GM21367 (cell line): ENCODE data around the gene OR52K2.
"Not testable (repeated sequence)": the region's sequence is repeated elsewhere in the genome, so short reads cannot be mapped to it uniquely, and the experiment has no call there.

ENCODE experiments used
- ATAC-seq: cut with Tn5 transposase; IDR thresholded peaks from one replicate; pipeline ENCODE4 v1.9.1; 2021; ENCODE audit not compliant: unreplicated experiment

OR52K2 gene

DNA sequence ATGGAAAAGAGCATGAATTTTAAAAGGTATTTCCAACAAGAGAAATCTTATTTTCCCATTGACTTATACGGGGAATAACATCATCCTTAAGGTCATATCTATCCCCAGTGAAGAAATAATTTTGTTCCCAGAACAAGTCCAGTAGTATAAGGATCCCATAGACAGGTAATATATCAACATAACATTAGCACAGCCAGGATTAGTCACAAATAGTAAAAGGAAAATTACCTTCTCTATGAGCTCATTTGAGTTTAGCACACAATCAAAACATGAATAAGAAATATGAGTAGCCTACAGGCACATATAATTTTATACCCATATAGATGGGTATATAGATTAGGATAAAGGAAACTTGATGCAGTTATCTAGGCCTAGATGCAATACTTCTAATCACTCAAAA, 30.5 kb downstream of the OR52K2 start:
- ATAC-seq, result no peak

DNA sequence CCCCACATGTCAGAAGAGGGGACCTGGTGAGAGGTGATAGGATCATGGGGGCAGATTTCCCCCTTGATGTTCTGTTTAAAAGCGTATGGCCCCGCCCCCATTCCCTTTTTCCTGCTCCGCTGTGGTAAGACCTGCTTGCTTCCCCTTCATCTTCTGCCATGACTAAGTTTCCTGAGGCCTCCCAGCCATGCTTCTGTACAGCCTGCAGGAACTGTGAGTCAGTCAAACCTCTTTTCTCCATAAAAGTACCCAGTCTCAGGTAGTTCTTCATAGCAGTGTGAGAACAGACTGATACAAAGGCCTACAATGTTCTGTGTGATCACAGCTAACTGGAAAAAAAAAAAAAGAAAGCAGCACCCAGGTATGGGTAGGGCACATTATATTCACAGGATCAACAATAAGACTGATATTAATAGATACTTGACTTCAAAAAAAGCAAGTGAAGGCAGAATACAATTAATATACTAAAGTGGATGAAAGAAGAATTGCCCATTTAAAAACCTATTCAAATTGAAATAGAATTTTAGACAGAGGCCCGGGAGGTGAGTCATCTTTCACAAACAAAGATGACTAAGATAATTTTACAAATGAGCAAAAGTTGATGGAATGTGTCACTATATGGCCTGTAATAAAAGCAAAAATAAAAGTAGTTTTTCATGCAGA, 31.6 kb downstream of the OR52K2 start:
- no peak for ATAC-seq

DNA sequence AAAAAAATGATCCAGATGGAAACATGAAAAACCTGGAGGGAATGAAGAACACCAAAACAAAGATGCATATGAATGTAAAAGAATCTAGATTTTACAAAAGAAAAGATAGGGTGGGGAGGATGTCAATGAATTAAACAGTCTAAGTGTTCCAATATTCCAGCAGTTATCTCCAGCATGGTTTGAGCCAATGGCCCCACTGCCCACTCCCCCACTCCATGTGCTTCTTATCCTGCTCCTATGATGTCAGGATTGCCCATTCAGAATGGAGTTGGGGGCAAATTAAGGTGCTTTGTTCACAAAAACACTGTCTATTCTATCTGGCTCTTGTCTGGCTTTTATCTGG, 32.1 kb downstream of the OR52K2 start:
- no peak for ATAC-seq

DNA sequence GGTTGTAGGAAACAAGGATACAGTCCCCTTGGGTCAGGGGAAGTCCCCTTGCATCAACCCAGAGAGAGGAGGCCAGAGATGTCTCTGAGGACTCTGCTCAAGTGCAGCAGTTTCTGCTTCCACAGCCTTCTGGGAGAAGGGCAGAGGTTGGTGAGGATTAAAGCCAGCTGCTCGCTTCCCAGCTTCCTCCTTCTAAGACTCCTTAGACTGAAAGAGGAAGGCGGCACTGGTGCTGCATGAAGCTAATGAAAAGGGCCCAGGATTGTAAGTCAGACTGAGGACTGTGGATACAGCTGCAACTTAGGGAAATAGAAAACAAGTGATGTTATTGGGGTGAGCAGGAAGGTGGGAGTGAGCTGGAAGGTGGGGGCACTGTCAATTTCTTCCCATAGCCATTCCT, 33.4 kb downstream of the OR52K2 start, which contains the start of gene OR52K1:
OR52K1 (plus strand) TSS at position 202 of the 400 bp plus-strand sequence. CDS start 6,255 bp downstream, outside the sequence.
- no peak for ATAC-seq

DNA sequence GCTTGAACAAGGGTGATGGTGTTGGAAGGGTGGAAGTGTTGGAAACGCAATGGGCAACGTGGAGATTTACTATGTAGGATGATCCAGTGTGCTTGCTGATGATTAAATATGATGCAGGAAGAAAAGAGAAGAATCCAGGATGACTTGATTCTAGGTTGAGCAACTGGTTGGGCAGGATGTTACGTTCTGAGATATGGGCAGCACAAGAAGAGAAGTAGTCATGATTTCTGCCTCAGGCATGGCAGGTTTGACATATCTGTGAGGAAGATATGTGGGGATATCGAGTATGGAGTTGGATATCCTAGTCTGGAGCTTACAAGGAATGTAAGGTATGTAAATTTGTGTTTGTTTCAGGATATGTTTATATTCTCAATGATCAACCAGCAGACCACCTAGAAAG, 35.2 kb downstream of the OR52K2 start:
- no peak for ATAC-seq

DNA sequence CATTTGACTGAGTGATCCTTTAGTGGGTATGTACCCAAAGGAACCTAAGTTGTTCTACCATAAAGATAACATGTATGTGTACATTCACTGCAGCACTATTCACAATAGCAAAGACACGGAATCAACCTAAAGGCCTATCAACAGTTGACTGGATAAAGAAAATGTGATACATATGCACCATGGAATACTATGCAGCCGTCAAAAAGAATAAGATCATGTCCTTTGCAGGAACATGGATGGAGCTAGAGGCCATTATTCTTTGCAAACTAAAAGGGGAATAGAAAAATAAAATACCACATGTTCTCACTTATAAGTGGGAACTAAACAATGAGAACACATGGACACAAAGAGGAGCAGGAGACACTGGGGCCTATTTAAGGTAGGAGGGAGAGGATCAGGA, 42.3 kb downstream of the OR52K2 start:
- not testable (repeated sequence) for ATAC-seq

DNA sequence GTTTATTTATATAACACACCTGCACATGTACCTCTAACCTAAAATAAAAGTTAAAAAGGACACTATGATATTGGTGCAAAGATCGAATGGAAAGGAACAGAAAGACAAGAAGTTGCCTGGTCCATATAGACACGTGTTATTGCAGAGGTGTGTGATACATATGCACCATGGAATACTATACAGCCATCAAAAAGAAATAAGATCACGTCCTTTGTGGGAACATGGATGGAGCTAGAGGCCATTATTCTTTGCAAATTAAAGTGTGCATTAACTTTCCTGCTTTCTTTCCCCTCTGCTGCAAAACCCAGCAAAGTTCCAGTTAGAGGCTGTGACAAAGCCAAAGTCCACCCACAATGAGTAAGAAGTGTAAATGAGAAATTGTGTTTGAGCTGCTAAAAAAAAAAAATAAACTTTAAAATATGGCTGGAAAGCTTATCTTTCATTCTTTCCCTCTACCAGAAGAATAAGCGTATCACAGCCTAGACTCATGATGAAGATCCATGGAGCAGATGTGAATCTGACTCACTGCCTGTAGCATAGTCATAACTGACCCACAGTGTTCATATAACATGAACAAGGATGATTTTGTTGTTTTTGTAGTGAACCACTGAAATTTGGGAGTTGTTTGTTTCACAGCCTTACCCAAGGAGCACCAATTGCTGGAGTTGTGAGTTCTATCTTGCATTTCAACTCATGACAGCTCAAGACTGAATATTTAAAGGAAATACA, 42.9 kb downstream of the OR52K2 start:
- no peak for ATAC-seq

DNA sequence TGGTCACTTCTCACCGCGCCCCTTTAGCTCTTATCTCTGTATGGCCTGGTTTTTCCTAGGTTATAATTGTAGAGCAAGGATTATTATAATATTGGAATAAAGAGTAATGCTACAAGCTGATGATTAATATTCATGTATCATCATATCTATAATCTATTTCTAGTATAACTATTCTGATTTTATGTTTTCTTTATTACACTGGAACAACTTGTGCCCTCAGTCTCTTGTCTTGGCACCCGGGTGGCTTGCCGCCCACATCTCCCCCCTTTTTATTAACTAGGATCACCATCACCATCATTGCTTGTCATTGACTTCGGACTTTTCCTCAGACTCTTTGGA, 44.4 kb downstream of the OR52K2 start:
- ATAC-seq, result no peak

DNA sequence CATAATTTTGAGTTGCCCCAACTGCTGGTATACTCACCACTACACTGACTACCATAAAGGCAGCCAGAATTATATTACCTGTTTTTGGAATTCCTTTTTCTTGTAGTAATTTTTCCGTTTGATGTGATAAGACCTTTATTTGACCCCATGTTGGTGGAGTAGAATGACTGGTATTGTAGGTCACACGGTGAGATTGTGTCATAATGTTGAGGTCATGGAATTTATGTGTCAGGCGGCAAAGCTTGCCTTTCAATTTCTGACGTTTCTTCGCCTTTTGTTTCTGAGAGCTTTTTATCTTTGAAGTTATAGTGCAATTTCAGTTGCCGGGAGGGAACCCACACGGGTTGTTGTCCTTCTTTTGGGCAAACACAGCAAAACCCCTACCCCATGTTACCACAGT, 46.4 kb downstream of the OR52K2 start:
- no peak for ATAC-seq

DNA sequence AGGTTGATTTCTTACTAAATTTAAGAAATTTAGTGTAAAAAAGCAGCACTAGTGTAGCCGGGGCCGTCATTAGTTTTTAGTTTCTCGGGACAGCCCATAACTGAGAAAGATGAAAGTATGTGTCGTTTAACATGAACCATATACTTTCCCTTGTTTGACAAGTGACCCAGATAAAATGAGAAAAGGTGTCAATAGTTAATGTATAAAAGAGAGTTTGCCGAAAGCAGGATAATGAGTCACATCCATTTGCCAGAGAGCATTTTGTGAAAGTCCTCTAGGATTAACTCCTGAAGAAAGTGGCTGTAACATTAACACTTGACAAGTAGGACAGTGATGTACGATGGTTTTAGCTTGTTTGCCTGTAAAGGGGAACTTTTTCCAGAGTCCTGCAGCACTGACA, 46.9 kb downstream of the OR52K2 start:
- no peak for ATAC-seq

DNA sequence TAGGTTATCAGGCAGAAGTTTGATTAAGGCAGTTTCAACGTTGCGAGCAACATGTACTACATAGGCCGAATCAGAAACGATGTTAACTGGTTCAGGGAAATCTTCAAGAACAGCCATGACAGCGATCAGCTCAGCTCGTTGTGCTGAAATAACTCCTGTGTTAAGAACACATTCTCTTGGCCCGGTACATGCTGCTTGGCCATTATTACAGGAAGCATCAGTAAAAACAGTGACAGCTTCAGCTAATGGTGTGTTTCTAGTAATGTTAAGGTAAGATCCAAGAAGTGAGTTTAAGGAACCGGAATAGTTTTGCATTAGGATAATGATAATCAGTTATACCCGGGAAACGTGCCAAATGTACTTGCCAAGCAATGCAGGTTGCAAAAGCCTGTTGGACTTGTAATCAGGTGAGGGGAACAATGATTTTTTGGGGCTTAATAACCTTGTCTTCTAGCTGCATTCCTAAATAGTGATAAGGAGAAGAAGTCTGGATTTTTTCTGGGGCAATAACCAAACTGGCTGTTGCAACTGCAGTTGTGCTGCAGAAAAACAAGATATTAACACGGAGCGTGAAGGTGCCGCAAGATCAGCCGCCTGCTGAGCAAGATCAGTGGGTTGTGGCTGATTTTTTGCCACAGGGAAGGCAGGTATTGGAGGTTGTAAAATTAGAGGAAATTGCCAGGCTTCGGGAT, 47.6 kb downstream of the OR52K2 start:
- no peak for ATAC-seq
